ENCODE data around the gene COL1A2.

COL1A2 gene

DNA sequence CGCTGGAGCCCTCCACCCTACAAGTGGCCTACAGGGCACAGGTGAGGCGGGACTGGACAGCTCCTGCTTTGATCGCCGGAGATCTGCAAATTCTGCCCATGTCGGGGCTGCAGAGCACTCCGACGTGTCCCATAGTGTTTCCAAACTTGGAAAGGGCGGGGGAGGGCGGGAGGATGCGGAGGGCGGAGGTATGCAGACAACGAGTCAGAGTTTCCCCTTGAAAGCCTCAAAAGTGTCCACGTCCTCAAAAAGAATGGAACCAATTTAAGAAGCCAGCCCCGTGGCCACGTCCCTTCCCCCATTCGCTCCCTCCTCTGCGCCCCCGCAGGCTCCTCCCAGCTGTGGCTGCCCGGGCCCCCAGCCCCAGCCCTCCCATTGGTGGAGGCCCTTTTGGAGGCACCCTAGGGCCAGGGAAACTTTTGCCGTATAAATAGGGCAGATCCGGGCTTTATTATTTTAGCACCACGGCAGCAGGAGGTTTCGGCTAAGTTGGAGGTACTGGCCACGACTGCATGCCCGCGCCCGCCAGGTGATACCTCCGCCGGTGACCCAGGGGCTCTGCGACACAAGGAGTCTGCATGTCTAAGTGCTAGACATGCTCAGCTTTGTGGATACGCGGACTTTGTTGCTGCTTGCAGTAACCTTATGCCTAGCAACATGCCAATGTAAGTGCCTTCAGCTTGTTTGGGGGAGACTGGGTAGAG, at the start of gene COL1A2:
Gene COL1A2 (plus strand): TSS at position 459 of the 704 bp plus-strand sequence. CDS start 137 bp downstream, at position 596.
- no peak for DNase-seq

DNA sequence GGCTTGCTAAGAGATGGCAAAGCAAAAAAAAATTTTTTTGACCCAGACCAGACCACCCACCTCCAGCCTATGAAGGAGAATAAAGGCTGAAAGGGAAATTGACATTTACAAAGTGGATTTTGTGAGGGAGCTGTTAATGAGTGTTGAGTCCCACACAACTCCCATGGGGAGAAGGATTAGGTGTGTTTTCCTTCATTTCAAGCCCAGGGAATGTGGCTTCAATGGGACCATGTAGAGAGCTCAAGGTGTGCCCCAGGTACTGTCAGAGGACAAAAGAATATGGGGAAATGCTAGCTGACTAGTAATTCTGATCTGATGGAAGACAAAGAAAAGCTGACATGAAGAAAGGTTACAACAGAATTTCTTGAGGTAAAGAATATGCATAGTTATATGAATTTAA, 48.8 kb upstream of the COL1A2 start:
- no peak for DNase-seq

DNA sequence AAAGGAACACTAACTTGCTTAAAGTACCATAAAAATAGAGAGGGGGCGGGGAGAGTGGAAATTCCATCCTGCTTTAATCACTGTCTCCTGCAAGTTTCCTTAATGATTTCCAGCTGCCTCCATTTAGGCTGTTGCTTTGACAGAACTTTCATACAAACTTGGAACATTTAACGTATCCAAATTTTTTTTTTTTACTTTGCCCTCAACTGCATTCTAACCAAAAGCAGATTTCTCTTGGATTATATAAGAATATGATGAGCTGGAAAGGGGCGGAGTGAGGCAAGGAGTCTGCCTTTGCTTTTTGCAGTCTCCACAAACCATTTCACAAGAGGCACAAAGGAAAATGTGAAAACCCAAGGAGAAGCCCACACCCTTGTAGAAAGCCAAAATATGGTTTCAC, 46.6 kb upstream of the COL1A2 start:
- DNase-seq = no peak

DNA sequence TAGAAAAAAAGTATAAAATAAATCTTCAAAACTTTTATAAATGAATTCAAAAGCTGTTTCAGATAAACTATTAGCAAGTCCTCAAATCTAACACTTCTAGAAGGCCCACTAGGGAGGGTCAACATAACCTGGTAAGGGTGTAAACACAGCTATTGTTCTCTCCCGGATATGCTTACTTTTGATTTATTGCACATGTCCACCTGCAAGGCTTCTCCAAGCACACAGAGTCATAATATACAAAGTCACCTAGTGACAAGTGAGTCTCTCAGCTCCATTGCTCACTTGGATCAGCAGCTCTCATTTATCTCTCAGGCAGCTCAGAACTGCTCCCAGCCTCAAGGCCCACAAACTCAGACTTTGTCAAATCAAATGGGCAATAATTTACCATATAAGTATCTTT, 44.0 kb upstream of the COL1A2 start:
- DNase-seq = no peak

DNA sequence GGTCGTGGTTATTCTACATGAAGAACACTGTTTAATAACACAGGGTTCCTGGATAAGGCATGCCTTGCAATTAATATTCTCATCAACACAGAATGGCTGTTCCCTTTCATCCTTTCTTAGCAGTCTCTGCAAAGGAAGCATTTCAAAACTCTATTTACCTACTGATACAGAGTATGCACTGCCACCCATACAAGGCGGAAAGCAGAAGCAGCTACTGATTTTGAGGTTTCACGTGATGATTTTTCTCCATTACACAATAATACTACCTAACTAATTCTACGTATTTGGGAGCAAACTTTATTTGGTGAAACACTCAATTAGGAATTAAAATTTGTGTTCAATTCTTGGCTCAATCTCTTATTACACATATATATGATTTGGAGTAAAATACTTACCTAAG, 43.0 kb upstream of the COL1A2 start:
- DNase-seq = no peak

DNA sequence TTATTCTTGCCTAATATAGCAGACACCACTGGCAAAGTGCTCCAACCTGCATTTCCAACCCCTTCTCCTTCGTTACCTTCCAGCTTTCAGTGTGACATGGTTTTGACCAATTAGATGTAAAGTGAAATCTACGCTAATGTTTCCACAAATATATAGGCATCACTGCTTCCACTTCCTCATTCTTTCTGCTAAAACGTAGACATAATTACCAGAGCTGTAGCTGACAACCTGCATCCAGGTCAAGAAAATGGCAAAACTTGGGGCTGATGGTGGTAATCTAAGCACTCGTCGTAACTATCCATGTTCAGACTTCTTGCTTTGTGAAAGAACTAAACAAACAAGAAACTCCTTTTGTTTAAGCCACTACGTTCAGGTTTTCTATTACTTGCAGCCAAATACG, 41.8 kb upstream of the COL1A2 start:
- DNase-seq = no peak

DNA sequence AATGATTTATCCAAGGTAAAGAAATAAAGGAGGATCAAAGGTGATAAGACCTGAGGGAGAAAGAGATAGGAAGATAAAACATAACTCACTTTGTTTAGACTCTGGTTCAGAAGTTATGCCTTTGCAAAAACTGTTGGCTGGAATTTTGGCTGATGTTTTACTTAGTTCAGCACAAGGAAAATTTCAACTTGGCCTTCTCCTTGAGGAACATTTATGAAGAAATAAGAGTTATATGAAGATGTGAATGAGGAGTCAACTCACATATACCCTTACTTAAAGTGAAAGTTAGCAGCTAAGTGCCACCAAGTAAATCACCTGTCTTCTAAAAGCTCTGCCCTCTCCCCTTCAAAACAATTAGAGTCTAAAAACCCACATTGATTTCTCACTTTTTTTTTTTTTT, 39.7 kb upstream of the COL1A2 start:
- no peak for DNase-seq

DNA sequence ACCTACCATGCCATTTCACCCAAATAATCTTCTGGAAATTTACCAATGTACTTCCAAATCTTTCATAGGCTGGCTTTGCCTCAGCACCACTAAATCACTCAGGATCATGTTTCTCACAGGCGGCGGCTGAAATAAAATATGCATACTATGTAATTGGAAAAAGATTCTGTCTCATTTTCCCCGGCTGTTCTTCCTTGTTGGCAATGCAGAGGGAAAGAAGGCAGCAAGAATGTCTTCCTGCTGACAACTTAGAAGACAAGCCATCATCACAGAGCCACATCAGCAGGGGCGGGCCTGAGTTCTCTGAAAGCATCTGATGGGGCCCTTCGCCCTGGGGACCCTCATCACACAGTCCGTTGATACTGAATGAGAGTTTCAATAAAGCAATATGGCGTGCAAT, 39.2 kb upstream of the COL1A2 start:
- no peak for DNase-seq

DNA sequence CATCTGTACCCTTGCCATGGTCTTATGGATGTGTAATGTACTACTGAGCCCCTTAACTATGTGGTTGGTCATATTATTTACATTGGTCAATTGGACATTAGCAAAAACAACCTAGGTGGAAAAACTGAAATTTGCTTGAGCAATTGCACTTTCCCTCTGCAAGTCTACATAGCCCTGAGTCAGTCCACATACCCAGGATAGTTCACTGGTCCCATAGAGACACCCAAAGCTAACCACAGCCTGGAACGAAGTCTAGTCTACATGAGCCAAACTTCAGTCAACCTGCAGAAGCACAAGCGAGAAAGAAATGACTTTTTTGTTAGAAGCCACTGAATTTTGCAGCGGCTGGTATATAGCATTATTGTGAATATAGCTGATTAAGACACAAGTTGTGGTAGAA, 37.6 kb upstream of the COL1A2 start:
- DNase-seq = no peak

DNA sequence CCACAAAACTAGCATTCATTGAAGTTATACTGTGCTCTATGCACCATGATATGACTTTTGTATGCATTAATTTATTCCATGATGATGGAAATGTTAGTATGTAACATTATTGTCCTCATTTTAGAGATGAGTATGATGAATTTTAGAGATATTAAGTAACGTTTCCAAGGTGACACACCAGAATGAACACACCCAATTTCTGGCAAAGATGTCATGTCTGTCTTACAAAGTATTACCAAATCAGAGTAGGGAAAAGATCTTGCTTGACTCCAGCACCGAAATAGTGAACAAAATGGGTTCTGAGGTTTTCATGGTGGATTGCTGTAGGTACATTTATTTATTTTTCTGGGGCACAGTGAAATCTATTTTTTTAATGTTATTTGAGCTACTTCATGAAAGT, 33.8 kb upstream of the COL1A2 start:
- no peak for DNase-seq

DNA sequence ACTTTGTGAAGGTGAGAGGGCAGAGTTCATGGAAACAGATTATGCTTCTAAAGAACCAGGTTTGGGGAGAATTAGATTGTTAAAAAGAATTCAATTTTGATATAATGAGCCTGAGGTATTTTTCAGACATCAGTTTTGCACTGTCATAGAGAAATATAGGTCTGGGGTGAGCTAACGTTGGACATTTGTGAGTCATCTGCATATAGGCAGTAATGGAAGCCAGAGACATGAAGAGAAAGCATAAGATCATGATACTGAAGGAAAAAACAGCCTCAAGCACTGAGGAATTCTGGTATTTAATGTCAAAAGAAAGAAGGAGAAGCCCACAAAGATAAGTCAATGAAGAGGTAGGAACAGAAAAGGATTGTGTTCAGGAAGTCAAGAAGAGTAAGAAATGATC, 32.4 kb upstream of the COL1A2 start:
- no peak for DNase-seq

DNA sequence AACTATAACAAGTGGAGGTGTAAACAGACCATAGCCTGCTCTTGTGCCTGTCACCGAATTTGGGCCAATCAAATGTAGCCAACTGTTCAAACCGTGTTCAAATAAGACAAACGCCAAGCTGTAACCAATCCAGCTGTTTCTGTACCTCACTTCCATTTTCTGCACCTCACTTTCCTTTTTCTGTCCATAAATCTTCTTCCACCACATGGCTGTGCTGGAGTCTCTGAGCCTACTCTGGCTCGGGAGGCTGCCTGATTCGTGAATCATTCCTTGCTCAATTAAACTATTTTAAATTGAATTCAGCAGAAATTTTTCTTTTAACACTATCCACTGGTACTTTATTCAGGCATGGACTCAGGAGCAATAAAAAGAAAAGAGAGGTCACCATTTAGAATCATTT, 29.9 kb upstream of the COL1A2 start:
- DNase-seq = no peak

DNA sequence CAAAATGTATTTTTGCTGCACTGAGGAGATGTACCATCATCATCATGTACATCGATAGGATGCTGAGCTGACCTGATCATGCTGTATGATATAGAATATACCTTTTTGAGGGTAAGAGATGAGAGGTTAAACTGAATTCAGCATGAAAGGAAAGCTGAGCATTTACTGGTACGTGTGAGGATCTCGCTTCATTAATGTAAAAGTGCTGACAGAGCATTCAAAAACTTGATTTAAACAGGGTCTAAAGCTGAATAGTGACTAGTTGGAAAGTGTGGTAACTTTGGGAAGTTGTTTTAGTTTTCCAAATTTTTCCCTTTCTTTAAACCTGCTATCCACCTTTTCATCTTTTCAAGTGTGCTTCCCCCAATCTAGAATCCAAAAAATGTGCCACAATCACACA, 28.5 kb upstream of the COL1A2 start:
- DNase-seq = no peak

DNA sequence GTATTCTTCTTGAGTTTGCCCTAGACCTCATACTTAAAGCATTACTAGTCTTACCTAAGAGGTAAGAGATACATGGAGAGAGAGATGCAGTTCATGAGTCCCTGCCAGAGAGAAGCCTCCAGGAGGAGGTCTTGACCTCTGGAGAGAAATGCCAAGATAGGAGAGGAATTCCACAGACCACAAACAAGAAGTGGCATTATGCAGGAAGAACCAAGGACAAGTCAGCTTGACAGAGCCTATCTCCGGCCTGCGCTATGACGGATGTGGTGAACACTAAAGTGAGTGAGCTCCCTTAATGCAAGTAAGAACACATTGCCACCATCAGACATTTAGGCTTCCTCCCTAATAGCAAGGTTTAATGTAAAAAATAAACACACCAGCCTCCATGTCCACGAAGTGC, 27.9 kb upstream of the COL1A2 start:
- DNase-seq = no peak

DNA sequence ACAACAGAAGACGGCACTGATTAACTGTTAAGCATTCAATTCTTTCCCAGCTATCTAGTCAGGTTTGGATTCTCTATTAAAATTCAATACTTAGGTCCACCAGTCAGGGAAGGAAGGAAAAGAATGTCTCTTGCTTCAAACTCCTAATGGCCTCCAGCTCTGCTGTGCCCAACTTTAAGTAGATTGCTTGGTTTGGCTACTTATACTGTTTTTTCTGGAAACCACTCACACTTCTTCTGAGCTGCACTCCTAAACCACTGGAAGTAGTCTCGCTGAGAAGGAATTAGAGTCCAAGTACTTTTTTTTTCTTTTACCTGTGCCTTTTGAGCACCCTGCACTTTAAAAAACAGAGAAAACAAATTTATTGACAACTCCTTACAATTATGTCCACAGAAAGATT, 26.7 kb upstream of the COL1A2 start:
- no peak for DNase-seq

DNA sequence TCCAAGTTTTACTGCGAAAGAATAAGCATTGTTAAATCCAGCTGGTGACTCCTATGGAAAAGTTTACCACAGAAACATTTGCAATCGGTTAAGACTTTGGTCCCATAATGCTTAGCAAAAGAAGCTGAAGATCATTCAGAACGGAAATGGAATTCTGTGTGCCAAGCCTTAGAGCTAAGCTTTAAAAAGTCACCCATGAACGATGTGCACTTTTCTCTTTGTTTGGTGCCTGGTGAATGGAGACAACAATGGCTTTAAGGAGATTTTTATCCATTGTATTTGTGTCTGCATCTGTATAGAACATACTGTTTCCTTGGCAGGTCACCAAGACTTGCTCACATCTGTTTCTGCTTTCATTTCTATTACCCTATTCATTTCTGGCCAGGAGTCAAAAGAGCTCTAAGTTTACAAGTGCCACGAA, 26.3 kb upstream of the COL1A2 start:
- no peak for DNase-seq

DNA sequence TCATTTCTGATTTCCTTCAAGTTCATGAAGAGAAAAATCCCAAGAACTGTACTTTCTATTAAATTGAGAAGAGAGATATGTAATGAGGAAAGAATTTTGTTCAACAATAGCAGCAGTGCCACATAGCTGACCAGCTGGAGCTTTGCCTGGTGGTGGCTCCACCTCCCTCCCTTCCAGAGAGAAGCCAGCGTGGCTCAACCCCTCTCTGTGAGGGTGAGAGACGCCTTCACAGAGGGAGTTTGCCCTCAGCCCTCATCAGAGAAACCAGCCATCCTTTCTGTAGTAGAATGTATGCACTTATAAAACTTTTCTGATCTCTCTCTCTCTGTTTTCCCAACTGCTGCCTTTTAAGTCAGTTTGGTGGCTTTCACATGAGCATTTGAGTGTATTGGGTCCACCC, 20.5 kb upstream of the COL1A2 start:
- DNase-seq = no peak

DNA sequence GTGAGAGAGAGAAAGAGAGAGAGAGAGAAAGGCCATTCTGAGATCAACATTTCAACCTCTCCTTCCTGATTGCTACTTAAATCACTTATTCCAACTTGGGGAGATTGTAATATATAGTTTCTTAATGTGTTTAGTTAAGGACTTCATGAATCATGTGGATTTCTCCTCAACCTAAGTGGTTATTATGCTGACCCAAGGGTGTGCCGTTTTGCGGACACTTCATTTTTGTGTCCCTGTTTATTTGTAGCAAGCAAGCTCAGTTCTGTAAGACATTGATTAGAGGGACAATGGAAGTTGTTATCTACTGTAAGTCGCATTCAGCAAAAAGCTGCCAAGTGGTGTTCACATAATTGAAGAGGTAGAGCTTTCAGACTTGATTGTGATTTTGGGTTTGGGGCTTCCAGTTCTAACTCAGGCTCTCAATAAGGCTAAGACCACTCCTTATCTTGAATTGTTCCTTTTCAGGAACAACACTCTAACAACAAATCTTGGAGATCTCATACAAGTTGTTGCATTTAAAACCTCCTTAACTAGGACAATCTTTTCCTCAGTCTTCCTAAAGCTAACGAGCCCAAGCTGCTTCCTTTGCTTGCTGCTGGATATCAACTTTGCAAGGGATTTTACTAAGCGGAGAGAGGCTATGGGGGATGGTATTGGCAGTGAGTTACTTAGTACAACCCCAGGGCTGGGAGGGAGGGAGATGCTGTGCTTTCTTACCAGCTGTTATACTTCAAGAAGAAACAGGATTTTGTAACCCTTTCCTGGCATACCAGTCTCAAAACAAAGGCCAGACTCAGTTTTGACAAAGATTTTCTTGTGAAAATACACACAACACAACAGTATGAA, 19.8 kb upstream of the COL1A2 start:
- no peak for DNase-seq

DNA sequence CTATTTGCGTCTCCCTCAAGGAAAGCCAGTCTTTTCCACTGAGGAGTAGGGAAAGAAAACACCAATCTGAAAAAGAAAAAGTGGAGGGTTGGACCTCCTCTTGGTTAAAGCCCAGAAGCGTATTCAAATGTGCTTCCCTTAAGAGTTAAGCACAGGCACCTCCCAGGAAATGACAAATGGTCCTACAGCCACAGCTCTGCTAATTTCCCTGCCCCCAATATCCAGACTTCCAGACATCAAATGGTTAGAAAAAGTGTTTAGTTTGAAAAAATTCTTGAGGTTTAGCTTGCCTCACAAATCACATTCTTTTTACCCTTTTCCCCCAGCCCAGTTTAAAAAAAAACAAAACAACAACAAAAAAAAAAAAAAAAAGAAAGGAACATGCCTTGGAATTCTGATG, 19.0 kb upstream of the COL1A2 start:
- no peak for DNase-seq

DNA sequence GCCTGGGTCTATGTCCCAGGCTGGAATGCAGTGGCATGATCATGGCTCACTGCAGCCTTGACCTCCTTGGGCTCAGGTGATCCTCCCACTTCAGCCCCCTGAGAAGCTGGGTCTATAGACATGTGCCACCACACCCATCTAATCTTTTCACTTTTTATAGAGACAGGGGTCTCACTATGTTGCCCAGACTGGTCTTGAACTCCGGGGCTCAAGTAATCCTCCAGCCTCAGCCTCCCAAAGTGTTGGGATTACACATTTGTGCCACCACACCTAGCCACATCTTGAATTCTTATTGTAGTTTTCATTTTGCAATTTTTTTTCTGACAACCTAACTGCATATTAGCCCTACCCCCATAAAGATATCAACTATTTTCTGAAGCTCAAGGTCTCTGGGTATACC, 18.4 kb upstream of the COL1A2 start:
- no peak for DNase-seq

DNA sequence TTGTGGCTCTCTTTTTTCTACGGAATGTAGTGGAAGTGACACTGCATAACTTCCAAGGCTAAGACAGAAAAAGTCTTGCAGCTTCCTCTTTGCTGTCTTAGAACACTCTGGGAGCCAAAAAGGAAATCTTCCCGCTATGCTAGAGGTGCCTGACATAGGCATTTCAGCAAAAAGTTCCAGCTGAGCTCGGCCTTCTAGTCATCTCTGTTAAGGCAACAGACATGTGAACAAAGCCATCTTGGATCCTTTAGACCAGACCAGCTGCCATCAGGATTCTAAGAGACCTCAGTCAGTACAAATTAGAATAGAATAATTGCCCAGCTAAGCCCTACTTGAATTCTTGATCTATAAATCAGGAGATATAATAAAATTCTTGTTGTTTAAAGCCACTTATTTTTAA, 16.3 kb upstream of the COL1A2 start:
- DNase-seq = no peak

DNA sequence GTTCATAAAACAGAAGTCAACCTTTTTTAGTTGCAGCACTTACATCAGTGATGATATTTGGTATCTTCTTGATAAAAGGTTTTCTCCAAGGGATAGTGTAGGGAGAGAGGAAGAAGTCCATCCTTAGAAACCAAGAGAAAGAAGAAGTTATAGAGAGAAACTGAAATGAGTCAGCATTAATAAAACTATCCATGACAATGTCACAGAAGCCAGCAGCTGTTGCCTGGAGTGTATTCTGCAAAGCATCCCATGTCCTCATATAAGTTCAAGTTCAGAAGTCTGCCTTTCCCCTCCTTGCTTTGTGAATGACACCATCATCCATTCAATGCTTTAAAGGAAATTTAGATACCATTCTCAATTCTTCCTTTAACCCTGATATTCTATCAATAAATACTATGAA, 14.4 kb upstream of the COL1A2 start:
- no peak for DNase-seq

DNA sequence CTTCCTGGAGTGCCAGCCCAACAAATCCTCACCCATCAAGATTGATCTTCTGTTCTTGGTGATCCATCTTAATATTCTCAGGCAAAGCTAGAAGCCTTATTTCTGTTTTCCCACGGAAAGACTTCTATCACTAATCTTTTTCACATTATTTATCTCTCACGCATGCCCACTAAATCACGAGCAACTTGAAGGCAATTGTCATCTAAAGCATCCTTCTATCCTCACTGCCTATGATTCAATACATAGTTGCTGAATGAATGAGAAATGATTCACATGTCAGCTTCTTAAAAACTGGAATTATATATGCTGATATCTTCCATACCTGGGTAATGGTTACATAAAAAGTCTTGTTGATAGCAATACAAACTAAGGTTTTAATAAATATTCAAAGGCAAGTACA, 12.6 kb upstream of the COL1A2 start:
- DNase-seq = no peak

DNA sequence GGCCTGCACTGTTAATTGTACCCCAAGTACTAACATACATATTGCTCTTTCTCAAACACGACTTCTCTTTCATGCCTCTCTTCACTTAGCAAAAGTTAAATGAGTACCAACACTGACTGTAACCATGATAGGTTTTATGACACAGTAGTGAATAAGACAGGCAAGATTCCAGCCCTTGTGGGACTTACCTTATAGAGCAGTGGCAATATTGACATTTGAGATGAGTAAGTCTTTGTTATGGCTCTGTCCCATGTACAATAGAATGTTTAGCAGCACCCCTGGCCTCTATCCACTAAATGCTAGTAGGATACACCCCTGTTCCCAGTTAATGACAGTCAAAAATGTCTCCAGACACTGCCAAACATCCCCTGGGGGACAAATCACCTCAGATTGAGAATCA, 11.9 kb upstream of the COL1A2 start:
- DNase-seq = no peak

DNA sequence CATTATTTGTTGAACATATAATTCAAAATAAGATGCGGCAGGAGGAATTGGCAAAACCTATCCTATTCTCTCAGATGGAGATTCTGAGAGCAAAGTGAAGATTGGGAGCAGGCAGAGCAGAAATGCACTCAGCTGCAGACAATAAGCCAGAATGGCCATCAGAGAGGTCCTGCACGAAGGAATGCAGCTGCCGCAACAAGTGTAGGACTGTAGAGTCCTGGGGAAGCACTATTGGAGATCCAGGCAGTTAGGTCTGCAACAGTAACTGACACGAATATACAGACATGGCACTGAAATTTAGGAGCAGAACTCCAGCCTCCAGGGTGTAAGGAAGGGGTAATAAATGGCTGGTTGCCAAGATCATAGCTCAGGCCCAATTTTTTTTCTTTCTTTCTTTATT, 10.4 kb upstream of the COL1A2 start:
- no peak for DNase-seq

All from 8988T (cell line).